Bronchus fibroblast of lung (primary cell): Measurements from ENCODE around the gene FAM110C. TPM values are rescaled to one million over a fixed set of nuclear protein-coding genes. Genes with fewer than 3 reads are reported as not detected.

Experiments
- total RNA-seq: library from RNA; depleted of rRNA; stranded (reverse); fragments of >200 nt; gene quantifications from 2 replicates; pipeline ENCODE4 v1.2.3, GENCODE V29; 2015

Gene FAM110C, protein sequence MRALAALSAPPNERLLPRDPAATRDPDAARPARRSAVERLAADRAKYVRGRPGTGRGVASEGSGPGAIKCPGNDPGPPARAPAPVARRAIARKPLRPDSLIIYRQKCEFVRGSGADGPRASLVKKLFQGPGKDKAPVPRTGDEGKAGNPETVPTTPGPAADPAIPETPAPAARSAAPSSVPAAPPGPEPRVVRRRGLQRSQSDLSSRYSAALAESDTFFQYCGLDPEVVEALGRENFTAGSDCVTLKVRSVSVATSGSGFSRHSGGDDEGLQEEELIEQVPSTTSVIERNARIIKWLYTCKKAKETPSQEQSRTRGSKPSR
- not detected in 2 replicates for total RNA-seq

GRCh38 chr2:46471-47345 lies at the start of gene FAM110C:
TSS of gene FAM110C (minus strand) at chr2:46505. CDS start at chr2:46385, 120 bp downstream.

Other genes with a start within 250 kb of the FAM110C start
- gene SH3YL1, start 217.5 kb upstream of the FAM110C start, total RNA-seq: 10.6 and 16.3 TPM in 2 replicates
- 64.4 and 88.4 TPM in 2 replicates for gene ACP1, start 218.4 kb upstream of the FAM110C start, total RNA-seq
- not detected in 2 replicates for gene ALKAL2, start 241.6 kb upstream of the FAM110C start, total RNA-seq